Islet precursor cell (in vitro differentiated cells): ENCODE results near the gene DTNBP1.
A peak's percentile ranks its signal among the peaks of the same experiment; 100 is the strongest.

Experiments
- DNase-seq: peaks from one replicate; pipeline ENCODE4 v3.0.0-alpha.2; 2018

Gene DTNBP1

DNA sequence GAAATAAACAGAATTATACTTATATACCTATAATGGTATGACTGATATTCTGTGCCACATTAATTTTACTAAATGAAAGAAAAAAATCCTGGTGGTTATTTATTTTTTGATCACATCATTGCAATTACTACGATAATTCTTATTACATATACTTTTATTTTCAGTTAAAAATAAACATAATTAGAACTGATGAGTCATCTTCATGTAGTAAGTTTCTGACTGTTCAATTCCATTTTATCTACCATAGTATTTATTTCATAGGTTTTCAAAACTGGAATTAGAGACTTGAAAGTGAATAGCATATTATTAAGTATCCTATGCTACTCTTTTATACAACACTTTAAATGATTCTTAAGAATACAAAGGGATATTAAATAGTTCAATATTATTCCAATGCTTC, 80.3 kb downstream of the DTNBP1 start:
- no peak for DNase-seq

GRCh38 chr6:15581751-15582150, 81.1 kb downstream of the DTNBP1 start:
- DNase-seq, result no peak

DNA sequence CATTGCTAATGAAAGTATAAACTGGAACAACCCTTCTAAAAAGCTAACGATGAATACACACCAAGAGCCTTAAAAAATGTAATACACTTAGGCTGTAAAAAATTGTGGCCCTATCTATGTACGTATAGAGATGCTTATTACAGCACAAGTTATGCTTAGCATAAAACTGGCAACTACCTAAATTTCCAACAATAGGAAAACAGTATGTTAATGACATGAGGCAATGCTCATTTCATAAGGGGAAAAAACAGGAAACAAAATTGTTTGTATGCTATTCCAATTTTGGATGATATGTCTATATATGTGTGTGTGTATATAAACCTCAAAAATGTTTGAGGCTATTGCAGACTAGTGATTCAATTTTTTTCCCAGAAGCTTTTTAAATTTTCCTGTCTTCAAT, 82.5 kb downstream of the DTNBP1 start:
- no peak for DNase-seq

DNA sequence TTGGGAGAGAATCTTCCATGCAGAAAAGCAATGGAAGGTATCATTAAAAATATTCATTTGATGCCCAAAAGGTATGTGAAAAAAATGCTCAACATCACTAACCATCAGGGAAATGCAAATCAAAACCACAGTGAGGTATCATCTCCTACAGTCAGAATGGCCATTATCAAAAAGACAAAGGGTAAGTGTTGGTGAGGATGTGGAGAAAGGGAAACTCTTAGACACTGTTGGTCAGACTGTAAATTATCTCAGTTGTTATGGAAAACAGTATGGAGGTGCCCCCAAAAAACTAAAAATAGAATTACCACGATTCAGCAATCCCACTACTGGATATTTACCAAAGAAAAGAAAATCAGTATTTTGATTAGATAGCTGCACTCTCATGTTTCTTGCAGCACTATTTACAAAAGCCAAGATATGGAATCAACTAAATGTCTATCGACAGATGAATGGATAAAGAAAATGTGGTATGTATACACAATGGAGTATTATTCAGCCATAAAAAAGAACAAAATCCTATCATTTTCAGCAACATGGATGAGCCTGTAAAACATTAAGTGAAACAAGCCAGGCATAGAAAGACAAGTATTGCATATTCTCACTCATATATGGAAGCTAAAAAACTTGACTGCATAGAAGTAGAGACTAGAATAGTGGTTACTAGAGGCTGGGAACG, 84.0 kb downstream of the DTNBP1 start:
- no peak for DNase-seq

DNA sequence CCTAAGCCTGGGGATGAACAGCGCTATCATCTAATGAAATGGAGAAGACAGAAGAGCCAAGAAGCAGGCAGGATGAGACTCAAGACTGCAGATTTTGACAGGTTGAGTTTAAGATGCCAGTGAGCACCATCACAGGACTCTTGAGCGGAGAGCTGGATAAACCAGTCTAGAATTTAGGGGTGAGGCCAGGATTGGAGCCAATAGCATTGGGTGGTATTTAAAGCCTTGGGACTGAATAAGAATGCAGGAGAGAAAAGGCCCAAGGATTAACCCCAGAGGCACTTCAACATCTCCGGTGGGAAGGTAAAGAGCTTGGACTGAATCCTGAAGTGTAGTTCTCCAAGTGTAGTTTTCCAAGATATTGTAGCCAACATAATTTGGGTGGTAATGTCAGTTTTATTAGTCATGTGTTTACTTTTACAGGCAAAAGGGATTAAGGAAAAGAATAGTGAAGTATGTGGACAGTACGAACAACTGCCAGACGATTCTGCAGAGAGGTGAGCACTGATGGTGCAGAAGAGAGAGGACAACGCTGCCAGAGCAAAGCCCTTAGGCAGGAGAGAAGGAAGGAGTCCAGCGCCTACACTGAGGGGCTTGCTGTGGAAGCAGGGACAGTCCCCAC, 85.2 kb downstream of the DTNBP1 start:
- DNase-seq, result no peak

- DNase-seq, result no peak
These were observed 85.7 kb downstream of the DTNBP1 start for GRCh38 chr6:15577106-15577505.

DNA sequence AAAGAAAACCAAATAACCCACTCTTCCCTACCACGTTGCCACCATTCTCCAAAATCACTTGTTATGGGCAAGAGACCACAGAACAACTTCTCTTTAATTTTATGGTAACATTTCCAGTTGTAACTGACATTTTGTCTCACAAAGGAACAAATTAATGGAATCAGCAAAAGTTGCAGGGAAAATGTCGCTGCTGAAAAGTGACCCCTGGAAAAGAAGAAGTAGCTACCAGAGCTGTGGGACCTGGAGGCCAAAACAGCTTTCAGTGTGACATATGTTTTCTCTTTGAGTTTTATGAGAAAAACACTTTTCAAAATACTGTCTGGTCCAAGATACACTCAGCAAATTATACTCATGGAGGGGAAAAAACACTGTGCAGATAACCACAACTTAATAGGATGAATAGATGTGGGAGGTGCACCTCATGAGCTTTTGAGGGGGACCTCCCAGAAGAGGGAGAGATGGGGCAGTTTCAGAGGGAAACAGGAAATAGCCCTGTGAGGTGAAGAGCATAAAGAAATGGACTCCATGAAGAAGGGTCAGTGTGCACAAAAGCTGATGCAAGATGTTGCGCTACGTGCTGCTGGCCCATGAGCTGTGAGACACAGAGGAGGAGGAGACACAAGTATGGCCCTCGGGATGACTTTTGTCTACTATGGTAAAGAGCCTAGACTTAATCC, 87.3 kb downstream of the DTNBP1 start:
- no peak for DNase-seq

DNA sequence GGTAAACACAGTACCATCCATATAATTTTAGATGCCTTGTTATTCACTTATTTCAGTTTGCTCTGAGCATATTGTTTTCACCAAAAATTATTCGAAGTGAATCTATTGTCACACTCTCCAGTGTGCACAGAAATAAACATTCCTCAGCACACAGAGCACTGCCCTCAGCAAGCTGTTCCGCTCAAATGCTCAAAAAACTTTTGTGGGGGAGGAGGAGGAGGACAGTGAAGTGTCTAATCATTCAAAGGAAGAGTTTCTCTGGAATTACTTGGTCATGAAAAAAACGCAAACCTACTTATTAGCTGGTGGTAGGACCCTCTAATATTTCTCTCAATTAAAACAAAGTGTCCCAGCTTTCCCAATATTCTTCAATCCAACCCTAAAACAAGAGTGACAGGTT, 88.3 kb downstream of the DTNBP1 start:
- DNase-seq, result no peak

- DNase-seq, result no peak
These were observed 88.8 kb downstream of the DTNBP1 start for GRCh38 chr6:15574023-15574422.

GRCh38 chr6:15573384-15573783, 89.4 kb downstream of the DTNBP1 start:
- DNase-seq, result no peak

- DNase-seq, result no peak
These were observed 90.4 kb downstream of the DTNBP1 start for GRCh38 chr6:15572296-15573016.

- no peak for DNase-seq
These were observed 92.7 kb downstream of the DTNBP1 start for GRCh38 chr6:15570171-15570570.

- DNase-seq, result peak; percentile 67
These were observed 93.5 kb downstream of the DTNBP1 start for GRCh38 chr6:15569035-15569995.

DNA sequence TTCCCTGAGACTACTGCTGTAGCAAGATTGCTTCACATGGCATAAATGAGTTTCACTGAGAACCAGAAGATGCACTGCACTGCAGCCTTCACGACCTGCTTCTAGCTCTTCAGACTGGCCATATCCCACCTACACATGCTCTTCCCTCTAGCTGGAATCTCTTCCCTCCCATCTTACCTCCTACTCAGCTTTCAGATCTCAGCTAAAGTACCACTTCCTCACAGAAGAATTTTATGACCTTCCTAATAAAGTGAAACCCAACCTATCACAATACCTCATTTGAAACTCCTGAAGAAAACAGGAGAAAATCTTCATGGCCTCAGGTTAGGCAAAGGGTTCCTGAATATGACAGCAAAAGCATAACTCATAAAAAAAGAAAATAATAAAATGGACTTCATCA, 99.9 kb downstream of the DTNBP1 start:
- DNase-seq, result no peak

DNA sequence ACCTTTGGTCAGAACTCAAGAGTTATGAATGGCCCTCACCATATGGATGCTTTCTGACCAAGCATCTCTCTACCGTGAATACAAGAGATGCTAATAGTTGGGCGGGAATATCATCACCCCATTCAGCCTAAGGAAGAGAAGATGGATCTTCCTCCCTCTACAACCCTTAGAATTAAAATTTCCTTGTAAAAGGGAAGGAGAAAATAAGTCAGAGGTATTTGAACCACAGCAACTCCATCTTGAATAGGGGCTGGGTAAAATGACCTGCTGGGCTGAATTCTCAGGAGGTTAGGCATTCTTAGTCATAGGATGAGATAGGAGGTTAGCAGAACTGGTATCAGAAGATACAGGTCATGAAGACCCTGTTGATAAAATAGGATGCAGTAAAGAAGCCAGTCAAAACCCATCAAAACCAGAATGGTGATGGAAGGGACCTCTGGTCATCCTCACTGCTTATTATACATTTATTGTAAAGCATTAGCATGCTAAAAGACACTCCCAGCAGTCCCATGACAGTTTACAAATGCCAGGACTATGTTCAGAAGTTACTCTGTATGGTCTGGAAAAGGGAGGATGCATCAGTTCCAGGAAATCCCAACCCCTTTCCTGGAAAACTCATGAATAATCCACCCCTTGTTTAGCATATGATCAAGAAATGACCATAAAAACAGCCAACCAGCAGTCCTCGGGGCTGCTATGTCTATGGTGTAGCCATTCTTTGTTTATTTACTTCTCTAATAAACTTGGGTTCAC, 101.2 kb downstream of the DTNBP1 start:
- no peak for DNase-seq

- DNase-seq, result no peak
These were observed 102.1 kb downstream of the DTNBP1 start for GRCh38 chr6:15560713-15561112.

GRCh38 chr6:15557174-15557573, 105.7 kb downstream of the DTNBP1 start:
- no peak for DNase-seq

DNA sequence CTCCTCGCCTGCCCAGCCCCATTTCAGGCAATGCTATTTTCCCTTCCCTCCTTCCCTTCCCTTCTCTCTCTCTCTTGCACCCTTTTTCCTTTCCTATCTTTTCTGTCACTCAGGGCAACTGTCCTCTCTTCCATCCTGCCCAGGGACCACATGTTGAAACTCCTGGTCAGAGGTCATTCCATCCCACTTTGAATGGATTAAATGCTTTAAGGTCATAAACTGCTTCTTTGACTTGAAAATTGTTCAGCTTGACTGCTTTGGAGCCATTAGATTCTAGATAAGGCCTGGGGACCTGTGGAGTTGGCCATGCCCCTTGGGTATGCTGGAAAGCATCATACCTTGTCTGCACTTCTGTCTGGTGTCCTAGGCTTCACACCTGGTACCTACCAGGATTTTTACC, 106.1 kb downstream of the DTNBP1 start:
- peak; percentile 65 for DNase-seq

- DNase-seq, result no peak
These were observed 107.5 kb downstream of the DTNBP1 start for GRCh38 chr6:15555101-15556038.

DNA sequence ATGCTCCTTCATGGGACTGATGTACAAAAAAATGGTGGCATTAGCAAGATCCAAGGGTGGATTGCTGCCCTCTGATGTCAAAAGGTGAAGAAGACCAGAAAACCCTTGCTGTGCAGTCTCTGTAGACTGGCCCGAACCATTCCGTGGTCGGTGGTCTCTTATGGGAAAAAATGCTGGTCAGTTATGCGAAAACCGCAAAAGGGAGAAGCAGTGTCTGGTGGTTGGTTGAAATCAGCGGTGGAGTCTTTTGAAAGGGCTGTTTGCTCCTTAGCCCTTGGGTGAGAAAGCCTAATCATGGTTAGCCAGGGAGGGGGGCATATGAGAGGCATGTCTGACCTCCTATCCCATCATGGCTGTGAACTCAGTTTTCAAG, 108.1 kb downstream of the DTNBP1 start:
- no peak for DNase-seq
